ENCODE measurements around the gene CD300LG.
"Not testable (repeated sequence)": the region's sequence is repeated elsewhere in the genome, so short reads cannot be mapped to it uniquely, and the experiment has no call there.

CD300LG gene

GRCh38 chr17:43825567-43825966 lies 21.4 kb upstream of the CD300LG start:
- DNase-seq (ENCODE audit: low spot score) = no peak

- no peak for DNase-seq (ENCODE audit: low spot score)
Observed at GRCh38 chr17:43826206-43826605, 20.8 kb upstream of the CD300LG start.

- DNase-seq (ENCODE audit: low spot score) = no peak
Observed at GRCh38 chr17:43827596-43827995, 19.4 kb upstream of the CD300LG start.

GRCh38 chr17:43829738-43830137 lies 17.2 kb upstream of the CD300LG start:
- no peak for DNase-seq (ENCODE audit: low spot score)

- no peak for DNase-seq (ENCODE audit: low spot score)
Observed at GRCh38 chr17:43830510-43831140, 16.4 kb upstream of the CD300LG start.

GRCh38 chr17:43831633-43832032 lies 15.3 kb upstream of the CD300LG start:
- DNase-seq (ENCODE audit: low spot score) = no peak

GRCh38 chr17:43832168-43832975 lies 14.6 kb upstream of the CD300LG start:
- DNase-seq (ENCODE audit: low spot score) = peak; percentile 93

GRCh38 chr17:43832976-43833829 lies 13.8 kb upstream of the CD300LG start, which contains the start of gene MPP3:
Gene MPP3, minus strand, starts transcription at chr17:43833146. Its CDS starts 1,240 bp downstream, at chr17:43831906.
- DNase-seq (ENCODE audit: low spot score) = peak; percentile 97

GRCh38 chr17:43834106-43834505 lies 12.9 kb upstream of the CD300LG start:
- peak; percentile 52 for DNase-seq (ENCODE audit: low spot score)

- DNase-seq (ENCODE audit: low spot score) = no peak
Observed at GRCh38 chr17:43839670-43840108, 7.3 kb upstream of the CD300LG start.

GRCh38 chr17:43840814-43841213 lies 6.2 kb upstream of the CD300LG start:
- DNase-seq (ENCODE audit: low spot score) = no peak

- no peak for DNase-seq (ENCODE audit: low spot score)
Observed at GRCh38 chr17:43841282-43841681, 5.7 kb upstream of the CD300LG start.

- not testable (repeated sequence) for DNase-seq (ENCODE audit: low spot score)
Observed at GRCh38 chr17:43842091-43842974, 4.6 kb upstream of the CD300LG start.

GRCh38 chr17:43842975-43843325 lies 4.0 kb upstream of the CD300LG start:
- DNase-seq (ENCODE audit: low spot score) = no peak

GRCh38 chr17:43844241-43844640 lies 2.7 kb upstream of the CD300LG start:
- DNase-seq (ENCODE audit: low spot score) = no peak

- no peak for DNase-seq (ENCODE audit: low spot score)
Observed at GRCh38 chr17:43845766-43846165, 1.2 kb upstream of the CD300LG start.

GRCh38 chr17:43846221-43846712 lies 709 bp upstream of the CD300LG start:
- DNase-seq (ENCODE audit: low spot score) = peak; percentile 94

- no peak for DNase-seq (ENCODE audit: low spot score)
Observed at GRCh38 chr17:43848601-43849000, 1.6 kb downstream of the CD300LG start.

- no peak for DNase-seq (ENCODE audit: low spot score)
Observed at GRCh38 chr17:43849116-43849515, 2.1 kb downstream of the CD300LG start.

- DNase-seq (ENCODE audit: low spot score) = no peak
Observed at GRCh38 chr17:43852571-43852970, 5.6 kb downstream of the CD300LG start.

GRCh38 chr17:43853546-43853945 lies 6.6 kb downstream of the CD300LG start:
- no peak for DNase-seq (ENCODE audit: low spot score)

Measured in AG08396 (cell line).